HepG2 (cell line): ENCODE measurements around the gene TRPV2. TPM values are rescaled to one million over a fixed set of nuclear protein-coding genes. Genes with fewer than 3 reads are reported as not detected.

Experiments used
- CCDC6 ChIP-seq: sonication (generic); formaldehyde crosslinking; IDR thresholded peaks from 2 replicates; pipeline ENCODE4 v1.8.1; 2022; ENCODE audit warnings: mild to moderate bottlenecking, missing genetic modification reagents, moderate library complexity
- KLF13 ChIP-seq: sonication (generic); formaldehyde crosslinking; IDR thresholded peaks from 2 replicates; pipeline ENCODE4 v1.4.0; 2020; ENCODE audit warnings: mild to moderate bottlenecking, missing genetic modification reagents
- RBM22 ChIP-seq: fragments of 200-400 bp; formaldehyde crosslinking; optimal IDR thresholded peaks from 2 replicates; pipeline ENCODE3; 2017; ENCODE audit warnings: mild to moderate bottlenecking, low read length, moderate library complexity
- UBTF ChIP-seq: sonication (generic); formaldehyde crosslinking; IDR thresholded peaks from 2 replicates; pipeline ENCODE4 v1.4.0; 2020; ENCODE audit warnings: mild to moderate bottlenecking, missing genetic modification reagents
- ZBTB49 ChIP-seq: sonication (generic); formaldehyde crosslinking; IDR thresholded peaks from 2 replicates; pipeline ENCODE4 v1.4.0; 2020; ENCODE audit warnings: missing genetic modification reagents, borderline replicate concordance
- ZHX2 ChIP-seq, 2 experiments: sonication (generic) in 1 of 2; formaldehyde crosslinking in 1 of 2; IDR thresholded peaks; 2 replicates each; pipeline versions ENCODE4 v1.6.1 to v1.9.0; 2014 to 2022; ENCODE audit warnings: antibody characterized with exemption in 1 of 2, borderline replicate concordance in 1 of 2, inconsistent platforms in 1 of 2, low read depth in 1 of 2, missing genetic modification reagents in 1 of 2
- ZNF703 ChIP-seq: sonication (generic); formaldehyde crosslinking; IDR thresholded peaks from 2 replicates; pipeline ENCODE4 v1.5.1; 2020; ENCODE audit warnings: missing genetic modification reagents, mild to moderate bottlenecking, moderate library complexity, borderline replicate concordance
- ZNF75D ChIP-seq: sonication (generic); formaldehyde crosslinking; IDR thresholded peaks from 2 replicates; pipeline ENCODE4 v1.8.1; 2023; ENCODE audit warnings: missing genetic modification reagents, mild to moderate bottlenecking, borderline replicate concordance
- ZSCAN30 ChIP-seq: sonication (generic); formaldehyde crosslinking; IDR thresholded peaks from 2 replicates; pipeline ENCODE4 v1.5.0; 2020; ENCODE audit warnings: mild to moderate bottlenecking, missing genetic modification reagents
- polyA plus RNA-seq, 8 experiments: library from polyadenylated mRNA; depleted of rRNA in 3 of 8; stranded (reverse) in 7 of 8; unstranded in 1 of 8; fragments of >200 nt; fragmentation: Illumina TruSeq in 4 of 8; extraction: Trizol in 4 of 8; gene quantifications; 2 replicates each; pipeline versions ENCODE4 v1.2.1 to v1.2.3, GENCODE V29; 2011 to 2016; ENCODE audit warnings: low read depth in 4 of 8, missing spikeins in 1 of 8, mixed read lengths in 1 of 8; ENCODE audit not compliant: insufficient read depth in 1 of 8
- total RNA-seq, 5 experiments: library from RNA; depleted of rRNA; stranded (reverse); fragments of >200 nt; fragmentation: Illumina TruSeq; extraction: Trizol; gene quantifications; 2 replicates each; pipeline ENCODE4 v1.2.3, GENCODE V29; 2016; ENCODE audit warnings: low read depth in 1 of 5

Gene TRPV2
- total and polyA plus RNA-seq, 2 of the 13 experiments (the other 11 are each of a cell fraction or from before 2014, with no cell fraction given): 13.6 to 21.3 TPM

GRCh38 chr17:16439303-16439791 lies 24.0 kb downstream of the TRPV2 start (continued):
- TF ChIP-seq ZBTB49 (CRISPR knock-in tag) (no peak), ZHX2 (IDR thresholded peaks at IDR 0.05; ENCODE audit: low read depth) (no peak), ZHX2 (CRISPR knock-in tag; IDR thresholded peaks at IDR 0.05; ENCODE audit: borderline replicate concordance) (0 out of 2 replicates have a peak, but pooled peaks have one; percentile 3), KLF13 (0 out of 2 replicates have a peak, but pooled peaks have one; percentile 44), ZNF703 (0 out of 2 replicates have a peak, but pooled peaks have one; percentile 13), ZNF75D (0 out of 2 replicates have a peak, but pooled peaks have one; percentile 8), CCDC6 (CRISPR knock-in tag) (0 out of 2 replicates have a peak, but pooled peaks have one; percentile 2), RBM22 (peak; percentile 81), UBTF (CRISPR knock-in tag) (0 out of 2 replicates have a peak, but pooled peaks have one; percentile 1), ZSCAN30 (peak; percentile 59; the same call in 1 of the 2 replicates)
